NB4 (cell line): ENCODE data around the gene LAMB1.

Source experiments
- CTCF ChIP-seq: IDR thresholded peaks from one replicate; pipeline ENCODE4 v1.5.1; 2012; ENCODE audit warnings: low read depth, low read length
- MYC ChIP-seq: IDR thresholded peaks from 2 replicates; pipeline ENCODE4 v1.6.1; 2011; ENCODE audit warnings: low read depth, low read length
- POLR2A ChIP-seq: IDR thresholded peaks from 2 replicates; pipeline ENCODE4 v1.6.1; 2011; ENCODE audit warnings: mild to moderate bottlenecking; ENCODE audit not compliant: insufficient read length; ENCODE audit errors: extremely low read depth
- TF ChIP-seq, protein P1 (sequence below): IDR thresholded peaks from 2 replicates; pipeline ENCODE4 v1.6.1; 2011; ENCODE audit warnings: low read depth, low read length

DNA sequence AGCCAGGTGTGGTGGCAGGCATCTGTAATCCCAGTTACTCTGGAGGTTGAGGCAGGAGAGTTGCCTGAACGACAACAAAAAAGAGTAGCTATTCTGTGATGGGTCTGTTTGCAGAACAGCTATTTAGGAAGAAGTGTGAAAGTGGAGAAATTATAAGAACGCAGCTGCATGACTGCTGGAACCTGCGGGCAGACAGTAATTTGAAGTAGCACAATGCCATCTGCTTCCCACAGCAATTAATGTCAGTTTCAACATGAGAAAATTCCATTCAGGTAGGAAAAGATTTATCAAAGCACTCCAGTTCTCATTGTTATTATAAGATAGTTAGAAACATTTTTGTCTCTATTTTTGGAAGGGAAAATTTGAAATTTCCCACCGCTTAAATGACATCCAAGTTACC is 21.5 kb downstream of the LAMB1 start:
- TF ChIP-seq CTCF (no peak), POLR2A (no peak), MYC (no peak)
- TF ChIP-seq, protein P1, sequence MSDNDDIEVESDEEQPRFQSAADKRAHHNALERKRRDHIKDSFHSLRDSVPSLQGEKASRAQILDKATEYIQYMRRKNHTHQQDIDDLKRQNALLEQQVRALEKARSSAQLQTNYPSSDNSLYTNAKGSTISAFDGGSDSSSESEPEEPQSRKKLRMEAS: no peak
